Measurements from ENCODE around the gene ATP2B2.
"Not testable (repeated sequence)": the region's sequence is repeated elsewhere in the genome, so short reads cannot be mapped to it uniquely, and the experiment has no call there.

ATP2B2 gene

GRCh38 chr3:10387881-10388609 lies 117.3 kb downstream of the ATP2B2 start:
- no peak overlapping the region for H3K4me3 ChIP-seq (ENCODE audit: low read depth, low read length)
- DNase-seq (ENCODE audit: low read depth): no peak
- no peak for TF ChIP-seq CTCF (IDR thresholded peaks at IDR 0.05; ENCODE audit: low read depth, low read length, missing control alignments)

GRCh38 chr3:10386121-10386520 lies 119.3 kb downstream of the ATP2B2 start:
- DNase-seq (ENCODE audit: low read depth): no peak
- TF ChIP-seq CTCF (IDR thresholded peaks at IDR 0.05; ENCODE audit: low read depth, low read length, missing control alignments): no peak
- H3K4me3 ChIP-seq (ENCODE audit: low read depth, low read length): no peak overlapping the region

GRCh38 chr3:10384541-10385360 lies 120.6 kb downstream of the ATP2B2 start:
- no peak overlapping the region for H3K4me3 ChIP-seq (ENCODE audit: low read depth, low read length)
- TF ChIP-seq CTCF (IDR thresholded peaks at IDR 0.05; ENCODE audit: low read depth, low read length, missing control alignments): no peak
- no peak for DNase-seq (ENCODE audit: low read depth)

- H3K4me3 ChIP-seq (ENCODE audit: low read depth, low read length): no peak overlapping the region
- DNase-seq (ENCODE audit: low read depth): no peak
- TF ChIP-seq CTCF (IDR thresholded peaks at IDR 0.05; ENCODE audit: low read depth, low read length, missing control alignments): no peak
Measured at GRCh38 chr3:10383850-10384248, 121.5 kb downstream of the ATP2B2 start.

- no peak for TF ChIP-seq CTCF (IDR thresholded peaks at IDR 0.05; ENCODE audit: low read depth, low read length, missing control alignments)
- no peak overlapping the region for H3K4me3 ChIP-seq (ENCODE audit: low read depth, low read length)
- no peak for DNase-seq (ENCODE audit: low read depth)
Measured at GRCh38 chr3:10382892-10383849, 122.2 kb downstream of the ATP2B2 start.

- not testable (repeated sequence) for H3K4me3 ChIP-seq (ENCODE audit: low read depth, low read length); DNase-seq (ENCODE audit: low read depth)
Measured at GRCh38 chr3:10382445-10382844, 122.9 kb downstream of the ATP2B2 start.

- no peak overlapping the region for H3K4me3 ChIP-seq (ENCODE audit: low read depth, low read length)
- DNase-seq (ENCODE audit: low read depth): no peak
- no peak for TF ChIP-seq CTCF (IDR thresholded peaks at IDR 0.05; ENCODE audit: low read depth, low read length, missing control alignments)
Measured at GRCh38 chr3:10381336-10381735, 124.0 kb downstream of the ATP2B2 start.
